SK-N-SH treated with all-trans-retinoic acid at 6 μM for 48 hours (cell line): ENCODE data around the gene PPP1R1A.

Experiments used
- ARNTL ChIP-seq: fragments of 450-650 bp; formaldehyde crosslinking; IDR thresholded peaks from 2 replicates; pipeline ENCODE4 v1.5.0; 2020; ENCODE audit warnings: low read depth, mild to moderate bottlenecking, moderate library complexity, borderline replicate concordance
- BACH2 ChIP-seq: fragments of 250-450 bp; sonication (Bioruptor Pico); IDR thresholded peaks from 2 replicates; pipeline ENCODE4 v1.9.0; 2021; ENCODE audit warnings: mild to moderate bottlenecking, borderline replicate concordance
- CSDC2 ChIP-seq: fragments of 250-450 bp; sonication (Bioruptor Pico); IDR thresholded peaks from 2 replicates; pipeline ENCODE4 v1.5.0; 2020; ENCODE audit warnings: mild to moderate bottlenecking, moderate library complexity
- ISL1 ChIP-seq: fragments of 250-450 bp; sonication (Bioruptor Pico); IDR thresholded peaks from 2 replicates; pipeline ENCODE4 v2.1.2; 2022; ENCODE audit warnings: mild to moderate bottlenecking, moderate library complexity
- OSR1 ChIP-seq: fragments of 250-450 bp; sonication (Bioruptor Pico); IDR thresholded peaks from 2 replicates; pipeline ENCODE4 v1.8.0; 2022; ENCODE audit warnings: moderate library complexity, mild to moderate bottlenecking, inconsistent platforms
- PATZ1 ChIP-seq: fragments of 250-450 bp; sonication (Bioruptor Pico); IDR thresholded peaks from 2 replicates; pipeline ENCODE4 v1.8.0; 2020; ENCODE audit warnings: mild to moderate bottlenecking, moderate library complexity, borderline replicate concordance
- PPARA ChIP-seq: fragments of 250-450 bp; sonication (Bioruptor Pico); IDR thresholded peaks from 2 replicates; pipeline ENCODE4 v1.5.0; 2020; ENCODE audit warnings: mild to moderate bottlenecking, borderline replicate concordance
- ZNF70 ChIP-seq: fragments of 450-650 bp; formaldehyde crosslinking; IDR thresholded peaks from 2 replicates; pipeline ENCODE4 v1.5.0; 2020; ENCODE audit warnings: mild to moderate bottlenecking, moderate library complexity

GRCh38 chr12:54583726-54584125 is 4.7 kb downstream of the PPP1R1A start:
- TF ChIP-seq OSR1 (no peak), CSDC2 (CRISPR knock-in tag) (no peak), ARNTL (CRISPR knock-in tag) (no peak), BACH2 (CRISPR knock-in tag) (no peak), PATZ1 (CRISPR knock-in tag) (no peak), ISL1 (CRISPR knock-in tag) (no peak), PPARA (CRISPR knock-in tag) (no peak), ZNF70 (CRISPR knock-in tag) (no peak)
